Measurements from ENCODE around the gene PPFIA4. TPM values are rescaled to one million over a fixed set of nuclear protein-coding genes. Genes with fewer than 3 reads are reported as not detected.

PPFIA4 gene
- polyA plus RNA-seq, 1 donor (not counting 4 experiments of a cell fraction or from before 2014, with no cell fraction given): 2.3 TPM

DNA sequence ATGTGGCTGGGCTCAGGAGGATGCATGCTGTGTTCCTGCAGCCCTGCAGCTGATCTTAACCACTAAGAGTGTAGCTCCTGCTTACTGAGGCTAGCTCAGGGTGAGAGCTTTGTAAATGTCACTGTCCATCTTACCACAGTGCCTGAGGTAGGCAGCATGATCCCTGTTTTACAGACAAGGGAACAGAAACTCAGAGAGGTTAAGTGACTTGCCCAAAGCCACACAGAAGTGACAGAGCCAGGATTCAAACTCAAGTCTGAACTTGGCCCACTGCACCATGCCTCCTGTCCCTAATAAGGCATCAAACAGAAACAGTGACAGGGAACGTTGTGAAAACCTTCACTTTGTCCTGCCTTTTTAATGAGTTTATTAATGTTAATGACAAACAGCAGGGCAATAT is 27.9 kb downstream of the PPFIA4 start:
- FAIRE-seq: no peak

DNA sequence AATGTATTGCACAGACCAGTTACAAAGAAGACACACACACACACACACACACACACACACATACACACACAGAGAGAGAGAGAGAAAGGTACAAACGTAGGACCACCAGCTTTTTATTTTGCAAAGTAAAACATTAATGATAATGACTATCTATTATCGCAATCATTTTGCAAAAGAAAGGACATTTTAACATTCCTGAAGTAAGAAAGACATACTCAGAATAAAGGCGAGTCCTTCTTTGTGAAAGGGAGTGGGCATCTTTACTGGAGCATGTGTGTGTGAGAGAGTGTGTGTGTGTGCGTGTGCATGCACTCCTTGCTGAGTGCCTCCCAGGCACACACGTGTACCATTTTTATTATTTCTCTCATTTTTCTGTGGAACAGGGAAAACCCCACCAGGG is 28.4 kb downstream of the PPFIA4 start:
- dilution Hi-C loops (cut with MboI; ENCODE audit: extremely low pct_ligation_motif_present, low sequenced_read_pairs): no loop called here
- H3K4me2 ChIP-seq (ENCODE audit: control insufficient read depth, extremely low read depth, insufficient read depth, low read depth, low read length): no peak overlapping the region
- H3K79me2 ChIP-seq (ENCODE audit: control insufficient read depth, insufficient read depth, low read length): no peaks in the 10 kb centered on the region
- H2AFZ ChIP-seq (ENCODE audit: control insufficient read depth, low read length): no peak overlapping the region
- no peaks in the 10 kb centered on the region for H4K20me1 ChIP-seq (ENCODE audit: control insufficient read depth, extremely low read depth, insufficient read depth, low read length)
- no peak overlapping the region for H3K27ac ChIP-seq (ENCODE audit: control insufficient read depth, insufficient read depth, low read length)
- DNase-seq (ENCODE audit: low read depth, low spot score) (no peak), FAIRE-seq (no peak)
- H3K9me1 ChIP-seq (ENCODE audit: control insufficient read depth, extremely low read depth, insufficient read depth, low read length): no peaks in the 10 kb centered on the region
- no peak overlapping the region for H3K4me3 ChIP-seq (ENCODE audit: control insufficient read depth in 2 of 3, extremely low read depth in 1 of 3, insufficient read depth in 2 of 3, low read depth in 1 of 3, low read length in 3 of 3)
- no peak overlapping the region for H3K9ac ChIP-seq (ENCODE audit: control insufficient read depth, extremely low read depth, insufficient read depth, low read length)
- TF ChIP-seq EZH2 (IDR thresholded peaks at IDR 0.05; ENCODE audit: low read length): no peak
- TF ChIP-seq, protein P1, sequence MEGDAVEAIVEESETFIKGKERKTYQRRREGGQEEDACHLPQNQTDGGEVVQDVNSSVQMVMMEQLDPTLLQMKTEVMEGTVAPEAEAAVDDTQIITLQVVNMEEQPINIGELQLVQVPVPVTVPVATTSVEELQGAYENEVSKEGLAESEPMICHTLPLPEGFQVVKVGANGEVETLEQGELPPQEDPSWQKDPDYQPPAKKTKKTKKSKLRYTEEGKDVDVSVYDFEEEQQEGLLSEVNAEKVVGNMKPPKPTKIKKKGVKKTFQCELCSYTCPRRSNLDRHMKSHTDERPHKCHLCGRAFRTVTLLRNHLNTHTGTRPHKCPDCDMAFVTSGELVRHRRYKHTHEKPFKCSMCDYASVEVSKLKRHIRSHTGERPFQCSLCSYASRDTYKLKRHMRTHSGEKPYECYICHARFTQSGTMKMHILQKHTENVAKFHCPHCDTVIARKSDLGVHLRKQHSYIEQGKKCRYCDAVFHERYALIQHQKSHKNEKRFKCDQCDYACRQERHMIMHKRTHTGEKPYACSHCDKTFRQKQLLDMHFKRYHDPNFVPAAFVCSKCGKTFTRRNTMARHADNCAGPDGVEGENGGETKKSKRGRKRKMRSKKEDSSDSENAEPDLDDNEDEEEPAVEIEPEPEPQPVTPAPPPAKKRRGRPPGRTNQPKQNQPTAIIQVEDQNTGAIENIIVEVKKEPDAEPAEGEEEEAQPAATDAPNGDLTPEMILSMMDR (optimal IDR thresholded peaks at IDR 0.05 in 1 of 3, IDR thresholded peaks at IDR 0.05 in 1 of 3, conservative IDR thresholded peaks at IDR 0.05 in 1 of 3; ENCODE audit: extremely low read depth in 1 of 3, insufficient read depth in 2 of 3, low read length in 3 of 3): no peak
- H3K36me3 ChIP-seq (ENCODE audit: control insufficient read depth in 2 of 2, extremely low read depth in 1 of 2, insufficient read depth in 2 of 2, low read length in 2 of 2): peaks cover 0 to 1% of the 10 kb centered on the region in 2 experiments
- peaks cover 23% of the 10 kb centered on the region for H3K27me3 ChIP-seq (ENCODE audit: control insufficient read depth, extremely low read depth, insufficient read depth, low read length)
- H3K9me3 ChIP-seq (ENCODE audit: control insufficient read depth, low read depth, low read length): no peaks in the 10 kb centered on the region
- H3K4me1 ChIP-seq (ENCODE audit: control insufficient read depth, extremely low read depth, insufficient read depth, low read length): no peaks in the 10 kb centered on the region

More for the DNA sequence above, 27.9 kb downstream of the PPFIA4 start:
- peaks cover 20% of the 10 kb centered on the region for H3K27me3 ChIP-seq (ENCODE audit: control insufficient read depth, extremely low read depth, insufficient read depth, low read length)
- TF ChIP-seq, protein P1 (optimal IDR thresholded peaks at IDR 0.05 in 1 of 3, IDR thresholded peaks at IDR 0.05 in 1 of 3, conservative IDR thresholded peaks at IDR 0.05 in 1 of 3; ENCODE audit: extremely low read depth in 1 of 3, insufficient read depth in 2 of 3, low read length in 3 of 3): no peak
- no peak for TF ChIP-seq EZH2 (IDR thresholded peaks at IDR 0.05; ENCODE audit: low read length)
- H3K9me1 ChIP-seq (ENCODE audit: control insufficient read depth, extremely low read depth, insufficient read depth, low read length): no peaks in the 10 kb centered on the region
- no peaks in the 10 kb centered on the region for H3K4me1 ChIP-seq (ENCODE audit: control insufficient read depth, extremely low read depth, insufficient read depth, low read length)
- H4K20me1 ChIP-seq (ENCODE audit: control insufficient read depth, extremely low read depth, insufficient read depth, low read length): peaks cover 1% of the 10 kb centered on the region
- H3K27ac ChIP-seq (ENCODE audit: control insufficient read depth, insufficient read depth, low read length): no peak overlapping the region
- H3K79me2 ChIP-seq (ENCODE audit: control insufficient read depth, insufficient read depth, low read length): no peaks in the 10 kb centered on the region
- DNase-seq (ENCODE audit: low read depth, low spot score): no peak
- H3K4me2 ChIP-seq (ENCODE audit: control insufficient read depth, extremely low read depth, insufficient read depth, low read depth, low read length): no peak overlapping the region
- H3K4me3 ChIP-seq (ENCODE audit: control insufficient read depth in 2 of 3, extremely low read depth in 1 of 3, insufficient read depth in 2 of 3, low read depth in 1 of 3, low read length in 3 of 3): no peak overlapping the region
- peaks cover 0 to 1% of the 10 kb centered on the region in 2 experiments for H3K36me3 ChIP-seq (ENCODE audit: control insufficient read depth in 2 of 2, extremely low read depth in 1 of 2, insufficient read depth in 2 of 2, low read length in 2 of 2)
- dilution Hi-C loops (cut with MboI; ENCODE audit: extremely low pct_ligation_motif_present, low sequenced_read_pairs): no loop called here
- no peak overlapping the region for H3K9ac ChIP-seq (ENCODE audit: control insufficient read depth, extremely low read depth, insufficient read depth, low read length)
- H3K9me3 ChIP-seq (ENCODE audit: control insufficient read depth, low read depth, low read length): no peaks in the 10 kb centered on the region
- H2AFZ ChIP-seq (ENCODE audit: control insufficient read depth, low read length): no peak overlapping the region
